WI38 (cell line): ENCODE results near the gene GNA14.

ENCODE experiments used
- H3K4me3 ChIP-seq: 2 replicates; pipeline ENCODE4 v1.5.1; 2011; ENCODE audit warnings: low read depth, mild to moderate bottlenecking, control low read depth, low read length
- TF ChIP-seq, protein P1 (sequence below): IDR thresholded peaks from 2 replicates; pipeline ENCODE4 v1.5.1; 2012; ENCODE audit warnings: low read depth, mild to moderate bottlenecking, control low read depth, low read length

GNA14 gene

GRCh38 chr9:77512876-77513275 is 135.2 kb downstream of the GNA14 start:
- TF ChIP-seq, protein P1, sequence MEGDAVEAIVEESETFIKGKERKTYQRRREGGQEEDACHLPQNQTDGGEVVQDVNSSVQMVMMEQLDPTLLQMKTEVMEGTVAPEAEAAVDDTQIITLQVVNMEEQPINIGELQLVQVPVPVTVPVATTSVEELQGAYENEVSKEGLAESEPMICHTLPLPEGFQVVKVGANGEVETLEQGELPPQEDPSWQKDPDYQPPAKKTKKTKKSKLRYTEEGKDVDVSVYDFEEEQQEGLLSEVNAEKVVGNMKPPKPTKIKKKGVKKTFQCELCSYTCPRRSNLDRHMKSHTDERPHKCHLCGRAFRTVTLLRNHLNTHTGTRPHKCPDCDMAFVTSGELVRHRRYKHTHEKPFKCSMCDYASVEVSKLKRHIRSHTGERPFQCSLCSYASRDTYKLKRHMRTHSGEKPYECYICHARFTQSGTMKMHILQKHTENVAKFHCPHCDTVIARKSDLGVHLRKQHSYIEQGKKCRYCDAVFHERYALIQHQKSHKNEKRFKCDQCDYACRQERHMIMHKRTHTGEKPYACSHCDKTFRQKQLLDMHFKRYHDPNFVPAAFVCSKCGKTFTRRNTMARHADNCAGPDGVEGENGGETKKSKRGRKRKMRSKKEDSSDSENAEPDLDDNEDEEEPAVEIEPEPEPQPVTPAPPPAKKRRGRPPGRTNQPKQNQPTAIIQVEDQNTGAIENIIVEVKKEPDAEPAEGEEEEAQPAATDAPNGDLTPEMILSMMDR: no peak

DNA sequence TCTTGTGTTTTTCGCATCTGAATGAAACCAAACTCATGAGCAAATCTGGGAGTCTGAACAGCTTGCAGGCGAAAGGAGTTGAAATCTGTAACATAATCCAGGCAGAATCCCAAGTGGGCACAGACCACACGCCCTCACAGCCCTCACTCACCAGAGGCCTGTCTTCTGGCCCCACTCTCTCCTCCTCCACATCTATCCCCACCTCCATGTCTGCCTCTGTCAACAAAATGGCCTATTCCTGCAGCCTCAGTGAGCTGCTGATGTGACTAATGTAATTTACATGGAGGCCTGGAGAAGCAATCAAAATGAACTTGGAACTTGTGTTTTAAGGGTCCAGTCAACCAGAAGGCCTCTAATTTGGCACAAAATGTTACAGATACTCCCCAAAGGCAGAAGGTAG is 136.6 kb downstream of the GNA14 start:
- TF ChIP-seq, protein P1: no peak
- H3K4me3 ChIP-seq: no peak overlapping the region

More at GRCh38 chr9:77512876-77513275, 135.2 kb downstream of the GNA14 start:
- H3K4me3 ChIP-seq: no peak overlapping the region

DNA sequence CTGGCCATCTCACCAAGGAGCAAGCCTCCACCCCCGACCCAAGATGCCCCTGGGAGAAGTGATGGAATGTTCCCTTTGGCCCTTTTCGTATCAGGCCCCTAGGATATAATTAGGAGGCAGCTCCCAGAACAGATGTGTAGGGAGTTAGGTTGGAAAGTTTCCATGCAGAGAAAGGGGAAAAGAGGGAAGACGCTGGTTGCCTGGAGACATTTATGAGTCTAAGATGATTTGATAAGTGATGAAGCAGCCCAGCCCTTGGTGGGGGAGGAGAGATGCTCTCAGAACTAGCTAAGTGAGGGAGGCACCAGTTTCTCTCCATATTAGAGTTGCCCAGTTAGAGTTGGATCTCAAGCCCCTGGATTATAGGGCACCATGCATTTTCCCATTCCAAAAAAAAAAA is 137.5 kb downstream of the GNA14 start:
- no peak overlapping the region for H3K4me3 ChIP-seq
- TF ChIP-seq, protein P1: no peak

- TF ChIP-seq, protein P1: no peak
- H3K4me3 ChIP-seq: no peak overlapping the region
These were observed 139.7 kb downstream of the GNA14 start for GRCh38 chr9:77508396-77508795.

DNA sequence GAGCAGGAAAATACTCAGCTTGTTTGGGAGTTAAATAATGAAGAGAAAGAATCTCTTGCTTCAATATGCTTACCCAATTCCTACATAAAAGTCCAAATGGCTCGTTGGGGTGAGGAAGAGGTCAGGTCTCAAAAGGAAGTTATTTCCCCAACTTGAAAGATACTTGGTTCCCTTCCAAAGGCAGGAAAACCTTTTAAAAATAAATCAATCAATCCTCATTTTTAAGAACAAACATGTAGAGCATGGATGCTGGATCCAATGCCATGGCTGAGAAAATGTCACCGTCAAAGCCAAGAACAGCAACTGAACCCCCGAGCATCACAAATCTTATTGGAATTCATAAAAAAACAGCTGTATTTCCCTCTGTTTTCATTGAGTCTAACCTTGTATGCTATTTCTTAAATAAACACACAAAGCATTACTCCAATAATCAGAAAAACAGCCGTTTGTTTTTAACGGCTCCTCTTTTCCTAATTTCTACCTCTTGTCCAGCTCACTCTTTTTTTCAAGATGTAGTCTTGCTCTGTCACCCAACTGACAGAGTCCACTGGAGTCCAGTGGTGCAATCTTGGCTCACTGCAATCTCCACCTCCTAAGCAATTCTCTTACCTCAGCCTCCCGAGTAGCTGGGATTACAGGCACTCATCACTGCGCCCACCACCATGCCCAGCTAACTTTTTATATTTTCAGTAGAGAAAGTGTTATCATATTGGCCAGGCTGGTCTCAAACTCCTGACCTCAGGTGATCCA is 140.7 kb downstream of the GNA14 start:
- TF ChIP-seq, protein P1: no peak
- no peak overlapping the region for H3K4me3 ChIP-seq

DNA sequence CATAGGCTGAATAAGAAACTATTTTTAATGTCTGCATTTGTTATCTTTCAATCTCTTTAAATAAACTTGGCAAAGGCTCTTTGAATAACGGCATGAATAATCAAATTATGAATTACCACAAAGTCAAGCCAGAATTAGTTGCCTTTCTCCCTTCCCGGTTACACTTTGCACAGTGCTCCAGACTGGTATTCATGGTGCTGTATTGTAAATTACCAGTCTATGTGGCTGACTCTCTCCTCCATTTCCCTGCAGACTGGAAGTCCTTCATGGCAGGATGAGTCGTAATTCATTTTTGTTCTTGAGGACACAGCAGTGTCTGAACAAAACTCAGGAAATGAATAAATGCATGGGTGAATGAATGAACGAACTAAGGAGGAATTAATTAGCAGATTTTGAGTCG is 142.9 kb downstream of the GNA14 start:
- H3K4me3 ChIP-seq: no peak overlapping the region
- TF ChIP-seq, protein P1: no peak

GRCh38 chr9:77502568-77502967 is 145.6 kb downstream of the GNA14 start:
- H3K4me3 ChIP-seq: no peak overlapping the region
- TF ChIP-seq, protein P1: no peak
